Measurements from ENCODE around the gene PLXNA3.

DNA sequence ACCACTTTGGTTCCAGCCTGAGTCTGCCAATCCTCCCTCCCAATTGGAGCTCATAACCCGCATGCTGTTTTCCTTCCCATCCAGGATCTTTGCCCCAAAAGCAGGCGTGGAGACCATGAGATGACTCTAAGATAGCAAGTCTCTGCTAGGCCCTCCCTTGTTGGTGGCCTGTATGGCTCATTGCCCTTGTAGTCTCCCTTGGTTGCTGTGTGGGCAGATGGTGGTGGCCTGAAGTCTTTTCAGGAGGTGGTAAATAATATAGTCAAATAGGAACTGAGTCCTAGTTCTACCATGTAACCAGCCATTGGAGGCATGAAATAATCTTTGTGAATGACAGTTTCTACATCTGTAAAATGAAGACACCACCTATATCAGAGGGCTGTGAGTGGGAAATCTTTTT, 28.4 kb upstream of the PLXNA3 start:
- no peak for TF ChIP-seq POLR2A (IDR thresholded peaks at IDR 0.05)
- TF ChIP-seq, protein P1, sequence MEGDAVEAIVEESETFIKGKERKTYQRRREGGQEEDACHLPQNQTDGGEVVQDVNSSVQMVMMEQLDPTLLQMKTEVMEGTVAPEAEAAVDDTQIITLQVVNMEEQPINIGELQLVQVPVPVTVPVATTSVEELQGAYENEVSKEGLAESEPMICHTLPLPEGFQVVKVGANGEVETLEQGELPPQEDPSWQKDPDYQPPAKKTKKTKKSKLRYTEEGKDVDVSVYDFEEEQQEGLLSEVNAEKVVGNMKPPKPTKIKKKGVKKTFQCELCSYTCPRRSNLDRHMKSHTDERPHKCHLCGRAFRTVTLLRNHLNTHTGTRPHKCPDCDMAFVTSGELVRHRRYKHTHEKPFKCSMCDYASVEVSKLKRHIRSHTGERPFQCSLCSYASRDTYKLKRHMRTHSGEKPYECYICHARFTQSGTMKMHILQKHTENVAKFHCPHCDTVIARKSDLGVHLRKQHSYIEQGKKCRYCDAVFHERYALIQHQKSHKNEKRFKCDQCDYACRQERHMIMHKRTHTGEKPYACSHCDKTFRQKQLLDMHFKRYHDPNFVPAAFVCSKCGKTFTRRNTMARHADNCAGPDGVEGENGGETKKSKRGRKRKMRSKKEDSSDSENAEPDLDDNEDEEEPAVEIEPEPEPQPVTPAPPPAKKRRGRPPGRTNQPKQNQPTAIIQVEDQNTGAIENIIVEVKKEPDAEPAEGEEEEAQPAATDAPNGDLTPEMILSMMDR (IDR thresholded peaks at IDR 0.05) = no peak
